ENCODE measurements around the gene IFITM1.
"Not testable (repeated sequence)": the region's sequence is repeated elsewhere in the genome, so short reads cannot be mapped to it uniquely, and the experiment has no call there.

- TF ChIP-seq POLR2A (IDR thresholded peaks at IDR 0.05; ENCODE audit: low read depth, low read length); EZH2 (IDR thresholded peaks at IDR 0.05; ENCODE audit: borderline replicate concordance, low read depth, low read length, severe bottlenecking); JUN (IDR thresholded peaks at IDR 0.05; ENCODE audit: borderline replicate concordance, insufficient read depth, insufficient read length, low read depth); POLR2AphosphoS5 (IDR thresholded peaks at IDR 0.05; ENCODE audit: insufficient read depth, low read depth, low read length); MYC (IDR thresholded peaks at IDR 0.05; ENCODE audit: low read depth, low read length); CTCF (IDR thresholded peaks at IDR 0.05; ENCODE audit: extremely low read depth in 1 of 2, insufficient read depth in 1 of 2, low read depth in 1 of 2, low read length in 2 of 2): not testable (repeated sequence)
These were observed 36.3 kb downstream of the IFITM1 start for GRCh38 chr11:350033-350722.
